H9 (cell line): Measurements from ENCODE around the gene SHPK. TPM values are rescaled to one million over a fixed set of nuclear protein-coding genes. Genes with fewer than 3 reads are reported as not detected.

ENCODE experiments used
- DNase-seq: peaks from one replicate; pipeline ENCODE4 v3.0.0-alpha.2; 2017
- H2AFZ ChIP-seq: one replicate; pipeline ENCODE4 v1.6.1; 2013; ENCODE audit warnings: mild to moderate bottlenecking, low read length, control low read depth, moderate library complexity
- H2AK5ac ChIP-seq: 2 replicates; pipeline ENCODE4 v1.6.1; 2013; ENCODE audit warnings: low read length, control low read depth, mixed read lengths; ENCODE audit not compliant: insufficient read length
- H2BK120ac ChIP-seq: one replicate; pipeline ENCODE4 v1.6.1; 2013; ENCODE audit warnings: low read depth, mild to moderate bottlenecking, low read length, control low read depth, inconsistent platforms; ENCODE audit not compliant: poor library complexity, severe bottlenecking
- H2BK12ac ChIP-seq: 2 replicates; pipeline ENCODE4 v1.6.1; 2013; ENCODE audit warnings: low read length, control low read depth, mixed read lengths, low read depth; ENCODE audit not compliant: insufficient read length
- H2BK15ac ChIP-seq: 2 replicates; pipeline ENCODE4 v1.6.1; 2013; ENCODE audit warnings: low read depth, low read length, control low read depth
- H2BK20ac ChIP-seq: one replicate; pipeline ENCODE4 v1.6.1; 2013; ENCODE audit warnings: low read depth, mild to moderate bottlenecking, low read length, control low read depth, inconsistent platforms; ENCODE audit not compliant: poor library complexity, severe bottlenecking
- H2BK5ac ChIP-seq: 2 replicates; pipeline ENCODE4 v1.6.1; 2013; ENCODE audit warnings: low read length, control low read depth, mixed read lengths; ENCODE audit not compliant: insufficient read length
- H3K14ac ChIP-seq: 2 replicates; pipeline ENCODE4 v1.6.1; 2013; ENCODE audit warnings: low read length, control low read depth; ENCODE audit not compliant: insufficient read depth
- H3K18ac ChIP-seq: 2 replicates; pipeline ENCODE4 v1.6.1; 2013; ENCODE audit warnings: low read depth, mild to moderate bottlenecking, mixed read lengths, low read length, control low read depth; ENCODE audit not compliant: insufficient read length
- H3K23ac ChIP-seq: 2 replicates; pipeline ENCODE4 v1.6.1; 2013; ENCODE audit warnings: low read length, control low read depth, mixed read lengths, low read depth; ENCODE audit not compliant: insufficient read length
- H3K23me2 ChIP-seq: 2 replicates; pipeline ENCODE4 v1.6.1; 2013; ENCODE audit warnings: low read depth, mild to moderate bottlenecking, mixed read lengths, low read length, control low read depth; ENCODE audit not compliant: insufficient read length, poor library complexity, severe bottlenecking
- H3K27ac ChIP-seq: 2 replicates; pipeline ENCODE4 v1.5.1; 2013; ENCODE audit warnings: low read length, control low read depth, mixed read lengths, low read depth; ENCODE audit not compliant: insufficient read length
- H3K27me3 ChIP-seq: 2 replicates; pipeline ENCODE4 v1.6.1; 2013; ENCODE audit warnings: low read length, control low read depth, inconsistent platforms; ENCODE audit not compliant: insufficient read depth
- H3K4ac ChIP-seq: 2 replicates; pipeline ENCODE4 v1.6.1; 2013; ENCODE audit warnings: low read depth, mild to moderate bottlenecking, control low read depth, inconsistent platforms, low read length, moderate library complexity
- H3K4me1 ChIP-seq: 2 replicates; pipeline ENCODE4 v1.6.1; 2013; ENCODE audit warnings: low read length, control low read depth, inconsistent platforms; ENCODE audit not compliant: insufficient read depth
- H3K4me2 ChIP-seq: 2 replicates; pipeline ENCODE4 v1.6.1; 2013; ENCODE audit warnings: low read length, control low read depth, mixed read lengths; ENCODE audit not compliant: insufficient read length, insufficient read depth
- H3K56ac ChIP-seq: 2 replicates; pipeline ENCODE4 v1.6.1; 2013; ENCODE audit warnings: low read depth, mild to moderate bottlenecking, mixed read lengths, low read length, control low read depth; ENCODE audit not compliant: insufficient read length
- H3K79me1 ChIP-seq: 2 replicates; pipeline ENCODE4 v1.6.1; 2013; ENCODE audit warnings: low read depth, mild to moderate bottlenecking, moderate library complexity, low read length, control low read depth, inconsistent platforms; ENCODE audit not compliant: insufficient read depth, poor library complexity, severe bottlenecking
- H3K79me2 ChIP-seq: 2 replicates; pipeline ENCODE4 v1.6.1; 2013; ENCODE audit warnings: low read length, control low read depth, inconsistent platforms; ENCODE audit not compliant: insufficient read depth
- H3K9ac ChIP-seq: 2 replicates; pipeline ENCODE4 v1.6.1; 2013; ENCODE audit warnings: low read length, control low read depth, mixed read lengths; ENCODE audit not compliant: insufficient read length; ENCODE audit errors: extremely low read depth
- H3K9me3 ChIP-seq: one replicate; pipeline ENCODE4 v1.6.1; 2013; ENCODE audit warnings: low read depth, low read length, inconsistent platforms; ENCODE audit not compliant: control insufficient read depth
- H3T11ph ChIP-seq: one replicate; pipeline ENCODE4 v1.6.1; 2013; ENCODE audit warnings: mild to moderate bottlenecking, low read length, control low read depth, inconsistent platforms
- H4K20me1 ChIP-seq: one replicate; pipeline ENCODE4 v1.6.1; 2013; ENCODE audit not compliant: control insufficient read depth, insufficient read length, insufficient read depth
- H4K5ac ChIP-seq: 2 replicates; pipeline ENCODE4 v1.6.1; 2013; ENCODE audit warnings: low read depth, mild to moderate bottlenecking, mixed read lengths, low read length, control low read depth; ENCODE audit not compliant: insufficient read length
- H4K8ac ChIP-seq: replicated peaks from 2 replicates; pipeline ENCODE4 v1.6.1; 2013; ENCODE audit warnings: low read length, control low read depth, mixed read lengths, low read depth; ENCODE audit not compliant: insufficient read length
- H4K91ac ChIP-seq: 2 replicates; pipeline ENCODE4 v1.6.1; 2013; ENCODE audit warnings: low read depth, mild to moderate bottlenecking, moderate library complexity, mixed read lengths, low read length, control low read depth; ENCODE audit not compliant: insufficient read length
- H3K27ac Mint-ChIP-seq, 3 experiments: 2 replicates in 2 of 3; 3 replicates in 1 of 3; pipeline ENCODE4 v1.8.0; 2020 to 2021; ENCODE audit warnings: mixed read lengths in 3 of 3, mild to moderate bottlenecking in 1 of 3, moderate library complexity in 1 of 3
- H3K27me3 Mint-ChIP-seq: 2 replicates; pipeline ENCODE4 v1.8.0; 2021; ENCODE audit warnings: low read depth, mild to moderate bottlenecking, moderate library complexity, mixed read lengths
- H3K36me3 Mint-ChIP-seq, 3 experiments: 2 replicates in 2 of 3; 3 replicates in 1 of 3; pipeline ENCODE4 v1.8.0; 2020 to 2021; ENCODE audit warnings: low read depth in 3 of 3, mixed read lengths in 3 of 3; ENCODE audit not compliant: insufficient read depth in 1 of 3
- H3K4me1 Mint-ChIP-seq, 2 experiments: 2 replicates each; pipeline ENCODE4 v1.8.0; 2020; ENCODE audit warnings: mixed read lengths in 2 of 2
- H3K4me3 Mint-ChIP-seq, 2 experiments: 2 replicates in 1 of 2; 3 replicates in 1 of 2; pipeline ENCODE4 v1.8.0; 2020 to 2021; ENCODE audit warnings: mild to moderate bottlenecking in 2 of 2, mixed read lengths in 2 of 2, moderate library complexity in 1 of 2
- H3K9me3 Mint-ChIP-seq, 2 experiments: 2 replicates in 1 of 2; 3 replicates in 1 of 2; pipeline ENCODE4 v1.8.0; 2020; ENCODE audit warnings: mild to moderate bottlenecking in 2 of 2, mixed read lengths in 2 of 2, moderate library complexity in 1 of 2
- WGBS: extraction: QIAGEN DNeasy Blood & Tissue Kit; methylation state at CpG from one replicate; pipeline ENCODE4 v1.1.7; 2013; ENCODE audit warnings: missing lambda C conversion rate, low lambda C conversion rate, mixed read lengths; ENCODE audit not compliant: insufficient read length; ENCODE audit errors: extremely low coverage; 5-methylcytosine and 5-hydroxymethylcytosine counted together
- total RNA-seq: library from RNA; stranded (reverse); gene quantifications from 2 replicates; pipeline ENCODE4 v1.2.1, GENCODE V29; 2021
- TF ChIP-seq, protein P1 (sequence below): fragments of 200-600 bp; sonication (generic); conservative IDR thresholded peaks from 3 replicates; pipeline ENCODE4 v1.8.0; 2021; ENCODE audit warnings: antibody characterized with exemption, mild to moderate bottlenecking

Gene SHPK
- total RNA-seq, 1 experiment from 2014 or later, result 27.0 TPM

DNA sequence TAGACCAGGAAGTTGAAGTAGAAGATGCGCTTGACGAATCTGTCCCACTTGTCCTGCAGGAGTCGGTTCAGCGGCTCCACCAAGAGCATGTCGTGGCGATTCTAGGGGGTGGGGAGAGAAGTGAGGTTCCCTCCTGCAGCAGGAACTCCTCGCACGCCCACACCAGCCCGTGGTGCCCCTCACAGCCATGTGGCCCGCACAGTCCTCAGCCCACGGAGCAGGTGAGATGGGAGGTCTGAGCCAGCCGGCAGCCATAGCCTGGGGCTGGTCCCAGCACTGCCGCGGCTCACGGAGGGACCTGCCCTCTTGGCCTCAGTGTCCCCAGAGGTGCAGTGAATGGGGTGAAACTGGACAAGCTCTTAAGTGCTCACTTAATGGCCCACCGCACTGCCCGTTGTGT lies 50.2 kb downstream of the SHPK start:
- Histone ChIP-seq H2AK5ac (no peak overlapping the region), H3K23me2 (no peaks in the 10 kb centered on the region), H3T11ph (no peak overlapping the region), H3K14ac (no peak overlapping the region), H3K23ac (no peak overlapping the region), H4K5ac (no peak overlapping the region), H3K4me1 (no peaks in the 10 kb centered on the region), H4K8ac (no peak overlapping the region), H3K27ac (no peak overlapping the region), H2BK12ac (no peak overlapping the region), H2BK120ac (no peak overlapping the region), H3K79me2 (no peaks in the 10 kb centered on the region), H2BK20ac (no peak overlapping the region), H2BK5ac (no peak overlapping the region), H2BK15ac (no peak overlapping the region), H3K56ac (no peak overlapping the region), H2AFZ (no peak overlapping the region), H3K4me2 (no peak overlapping the region), H3K9me3 (no peaks in the 10 kb centered on the region), H3K4ac (no peak overlapping the region), H3K79me1 (no peaks in the 10 kb centered on the region), H3K18ac (no peak overlapping the region), H4K91ac (no peak overlapping the region), H3K9ac (no peak overlapping the region), H4K20me1 (no peaks in the 10 kb centered on the region), H3K27me3 (no peaks in the 10 kb centered on the region)
- TF ChIP-seq, protein P1, sequence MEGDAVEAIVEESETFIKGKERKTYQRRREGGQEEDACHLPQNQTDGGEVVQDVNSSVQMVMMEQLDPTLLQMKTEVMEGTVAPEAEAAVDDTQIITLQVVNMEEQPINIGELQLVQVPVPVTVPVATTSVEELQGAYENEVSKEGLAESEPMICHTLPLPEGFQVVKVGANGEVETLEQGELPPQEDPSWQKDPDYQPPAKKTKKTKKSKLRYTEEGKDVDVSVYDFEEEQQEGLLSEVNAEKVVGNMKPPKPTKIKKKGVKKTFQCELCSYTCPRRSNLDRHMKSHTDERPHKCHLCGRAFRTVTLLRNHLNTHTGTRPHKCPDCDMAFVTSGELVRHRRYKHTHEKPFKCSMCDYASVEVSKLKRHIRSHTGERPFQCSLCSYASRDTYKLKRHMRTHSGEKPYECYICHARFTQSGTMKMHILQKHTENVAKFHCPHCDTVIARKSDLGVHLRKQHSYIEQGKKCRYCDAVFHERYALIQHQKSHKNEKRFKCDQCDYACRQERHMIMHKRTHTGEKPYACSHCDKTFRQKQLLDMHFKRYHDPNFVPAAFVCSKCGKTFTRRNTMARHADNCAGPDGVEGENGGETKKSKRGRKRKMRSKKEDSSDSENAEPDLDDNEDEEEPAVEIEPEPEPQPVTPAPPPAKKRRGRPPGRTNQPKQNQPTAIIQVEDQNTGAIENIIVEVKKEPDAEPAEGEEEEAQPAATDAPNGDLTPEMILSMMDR, result no peak
- Mint-ChIP-seq H3K9me3 (no peaks in the 10 kb centered on the region), H3K4me3 (no peak overlapping the region), H3K27me3 (no peaks in the 10 kb centered on the region), H3K27ac (no peak overlapping the region), H3K36me3 (peaks cover 10 to 48% (median 41%) of the 10 kb centered on the region in 3 experiments), H3K4me1 (no peaks in the 10 kb centered on the region)
- WGBS, result no CpG with 5 or more reads among the region's 17 CpGs
- DNase-seq, result no peak
